Tibial nerve (tissue), 4 donors: ENCODE results near the gene DGKI. TPM values are rescaled to one million over a fixed set of nuclear protein-coding genes. Genes with fewer than 3 reads are reported as not detected.

ENCODE experiments used
- DNase-seq, 2 donors: peaks; one replicate each; pipeline ENCODE4 v3.0.0-alpha.2; 2019; ENCODE audit warnings: low spot score in 2 of 2
- H3K27ac ChIP-seq, 4 donors: fragments of 200-600 bp; sonication (generic) in 3 of 4; one replicate each; pipeline ENCODE4 v1.5.1; 2017 to 2019; ENCODE audit warnings: mild to moderate bottlenecking in 1 of 4
- H3K27me3 ChIP-seq, 2 donors: fragments of 200-600 bp; sonication (generic) in 1 of 2; one replicate each; pipeline versions ENCODE4 v1.5.1 to v1.6.0; 2017 to 2019
- H3K36me3 ChIP-seq, 3 donors: fragments of 200-600 bp; sonication (generic); one replicate each; pipeline ENCODE4 v1.5.1; 2018 to 2019
- H3K4me1 ChIP-seq, 4 donors: fragments of 200-600 bp; sonication (generic) in 3 of 4; one replicate each; pipeline ENCODE4 v1.5.1; 2017 to 2019
- H3K4me3 ChIP-seq, 4 donors: fragments of 200-600 bp; sonication (generic) in 3 of 4; one replicate each; pipeline ENCODE4 v1.5.1; 2017 to 2019; ENCODE audit warnings: mild to moderate bottlenecking in 1 of 4, moderate library complexity in 1 of 4
- H3K9me3 ChIP-seq, 4 donors: fragments of 200-600 bp; sonication (generic) in 3 of 4; one replicate each; pipeline ENCODE4 v1.5.1; 2017 to 2019
- EP300 ChIP-seq, 2 donors: sonication (generic); formaldehyde crosslinking; IDR thresholded peaks; one replicate each; pipeline ENCODE4 v1.6.1; 2017; ENCODE audit warnings: antibody characterized with exemption in 2 of 2, mild to moderate bottlenecking in 1 of 2
- POLR2A ChIP-seq, 2 donors: fragments of 450-650 bp; IDR thresholded peaks; one replicate each; pipeline ENCODE4 v1.6.1; 2017; ENCODE audit warnings: antibody characterized with exemption in 2 of 2, mild to moderate bottlenecking in 2 of 2, moderate library complexity in 2 of 2
- WGBS, 2 donors: methylation state at CpG; one replicate each; pipeline ENCODE4 v1.1.5; 2018; 5-methylcytosine and 5-hydroxymethylcytosine counted together
- total RNA-seq, 4 donors: library from RNA; depleted of rRNA; stranded (reverse); fragments of >200 nt; gene quantifications; one replicate each; pipeline ENCODE4 v1.1.0, GENCODE V29; 2016
- TF ChIP-seq, protein P1 (sequence below), 5 experiments: fragments of 200-600 bp in 3 of 5; fragments of 450-650 bp in 2 of 5; sonication (generic) in 3 of 5; IDR thresholded peaks; one replicate each; pipeline ENCODE4 v1.5.1; 2016 to 2019; ENCODE audit warnings: antibody characterized with exemption in 5 of 5, mild to moderate bottlenecking in 3 of 5, moderate library complexity in 2 of 5

The DGKI gene
- total RNA-seq, 4 donors from 2014 or later: 0.21 to 2.7 (median 1.7) TPM

DNA sequence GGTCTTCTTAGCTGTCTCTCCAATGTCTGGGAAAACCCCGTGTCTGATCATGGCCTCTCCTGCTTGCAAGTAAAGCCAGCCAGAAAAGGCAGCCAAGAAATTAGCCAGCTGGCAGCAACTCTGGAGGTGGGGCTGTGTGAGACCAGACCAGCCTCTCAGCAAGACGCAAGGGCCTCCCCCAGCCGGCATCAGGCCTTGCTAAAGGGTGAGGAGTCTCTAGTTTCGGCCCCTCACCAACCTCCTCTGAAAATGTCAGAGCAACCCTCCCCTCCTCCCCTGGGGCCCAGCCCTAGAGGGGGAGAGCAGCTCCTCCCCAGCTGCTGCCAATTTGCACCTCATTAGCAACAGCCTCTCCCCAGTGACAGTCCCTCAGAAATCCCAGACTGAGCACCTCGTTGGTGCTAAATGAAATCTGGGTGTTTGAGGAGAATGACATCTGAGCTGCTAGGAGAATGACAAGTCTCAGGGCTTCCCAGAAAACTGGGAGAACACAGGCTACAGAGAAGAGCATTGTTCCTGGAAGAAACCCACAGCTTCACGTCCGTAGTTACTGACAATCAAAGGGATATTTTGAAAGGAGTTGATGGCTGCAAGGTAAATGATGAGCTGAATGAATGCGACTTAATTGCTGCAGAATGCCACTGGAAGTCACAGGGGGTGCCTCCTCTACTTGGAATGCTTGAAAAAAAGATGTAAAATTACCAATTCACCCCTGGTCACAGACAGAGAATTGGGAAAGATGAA, 25.9 kb downstream of the DGKI start:
- no peaks in the 10 kb centered on the region for H3K9me3 ChIP-seq
- H3K27me3 ChIP-seq: no peaks in the 10 kb centered on the region
- peak overlapping the region in 2 of 4 donors; percentile 39 to 65 for H3K27ac ChIP-seq
- no peak for TF ChIP-seq EP300 (IDR thresholded peaks at IDR 0.05)
- TF ChIP-seq POLR2A (IDR thresholded peaks at IDR 0.05): no peak
- TF ChIP-seq, protein P1, sequence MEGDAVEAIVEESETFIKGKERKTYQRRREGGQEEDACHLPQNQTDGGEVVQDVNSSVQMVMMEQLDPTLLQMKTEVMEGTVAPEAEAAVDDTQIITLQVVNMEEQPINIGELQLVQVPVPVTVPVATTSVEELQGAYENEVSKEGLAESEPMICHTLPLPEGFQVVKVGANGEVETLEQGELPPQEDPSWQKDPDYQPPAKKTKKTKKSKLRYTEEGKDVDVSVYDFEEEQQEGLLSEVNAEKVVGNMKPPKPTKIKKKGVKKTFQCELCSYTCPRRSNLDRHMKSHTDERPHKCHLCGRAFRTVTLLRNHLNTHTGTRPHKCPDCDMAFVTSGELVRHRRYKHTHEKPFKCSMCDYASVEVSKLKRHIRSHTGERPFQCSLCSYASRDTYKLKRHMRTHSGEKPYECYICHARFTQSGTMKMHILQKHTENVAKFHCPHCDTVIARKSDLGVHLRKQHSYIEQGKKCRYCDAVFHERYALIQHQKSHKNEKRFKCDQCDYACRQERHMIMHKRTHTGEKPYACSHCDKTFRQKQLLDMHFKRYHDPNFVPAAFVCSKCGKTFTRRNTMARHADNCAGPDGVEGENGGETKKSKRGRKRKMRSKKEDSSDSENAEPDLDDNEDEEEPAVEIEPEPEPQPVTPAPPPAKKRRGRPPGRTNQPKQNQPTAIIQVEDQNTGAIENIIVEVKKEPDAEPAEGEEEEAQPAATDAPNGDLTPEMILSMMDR (IDR thresholded peaks at IDR 0.05): no peak
- WGBS, 2 donors: 16 to 26% methylated on average over 8 of the region's 8 CpGs
- no peaks in the 10 kb centered on the region for H3K36me3 ChIP-seq
- peaks cover 0 to 7% (median 0%) of the 10 kb centered on the region in 4 donors for H3K4me1 ChIP-seq
- H3K4me3 ChIP-seq: no peak overlapping the region
- DNase-seq: peak; percentile 14 to 20

DNA sequence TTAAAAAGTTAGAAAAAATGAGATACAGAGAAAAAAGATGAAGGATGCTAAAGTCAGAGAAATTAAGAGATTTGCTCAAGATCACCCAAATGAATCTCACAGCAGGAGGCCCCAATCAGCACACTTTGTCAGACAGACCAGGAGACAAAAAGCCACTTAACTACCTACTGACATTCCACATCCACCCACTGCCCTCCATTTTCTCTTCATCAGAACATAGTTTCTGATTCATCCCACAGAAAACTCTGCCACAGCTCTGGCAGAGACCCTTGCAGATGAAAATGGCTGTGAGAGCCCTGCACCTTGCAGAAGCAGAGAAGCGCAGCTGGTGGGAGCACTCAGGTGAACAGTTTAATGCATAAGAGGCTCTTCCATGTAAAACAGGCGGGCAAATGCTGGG, 26.6 kb downstream of the DGKI start:
- H3K9me3 ChIP-seq: no peaks in the 10 kb centered on the region
- no peak for DNase-seq
- H3K4me3 ChIP-seq: no peak overlapping the region
- WGBS, 2 donors: 78 to 97% methylated on average over 2 of the region's 2 CpGs
- H3K36me3 ChIP-seq: no peaks in the 10 kb centered on the region
- no peaks in the 10 kb centered on the region for H3K27me3 ChIP-seq
- H3K27ac ChIP-seq: peak overlapping the region in 2 of 4 donors; percentile 39 to 65
- TF ChIP-seq POLR2A (IDR thresholded peaks at IDR 0.05) (no peak), EP300 (IDR thresholded peaks at IDR 0.05) (no peak)
- TF ChIP-seq, protein P1 (IDR thresholded peaks at IDR 0.05): no peak
- H3K4me1 ChIP-seq: peaks cover 0 to 7% (median 0%) of the 10 kb centered on the region in 4 donors

DNA sequence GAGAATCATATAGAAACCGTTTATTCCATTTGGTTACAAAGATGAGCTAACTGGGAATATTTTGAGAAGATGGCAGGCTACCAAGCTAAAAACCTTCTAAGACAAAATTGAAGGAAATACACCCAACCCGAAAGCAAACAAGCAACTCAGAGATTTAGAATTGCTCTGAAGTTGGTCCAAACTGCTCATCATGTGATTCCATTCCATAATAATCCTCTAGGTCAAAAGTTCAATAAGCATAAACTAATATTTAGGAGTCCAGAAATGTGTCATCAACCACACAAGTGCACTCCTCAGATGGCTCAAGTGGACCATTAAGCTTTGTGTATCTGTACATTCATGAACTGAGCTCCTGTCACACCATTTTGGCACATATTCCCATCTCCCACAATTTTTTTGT, 28.7 kb downstream of the DGKI start:
- TF ChIP-seq EP300 (IDR thresholded peaks at IDR 0.05) (no peak), POLR2A (IDR thresholded peaks at IDR 0.05) (no peak)
- TF ChIP-seq, protein P1 (IDR thresholded peaks at IDR 0.05): no peak
- 74 to 80% methylated on average over 2 of the region's 2 CpGs for WGBS, 2 donors
- no peak for DNase-seq

DNA sequence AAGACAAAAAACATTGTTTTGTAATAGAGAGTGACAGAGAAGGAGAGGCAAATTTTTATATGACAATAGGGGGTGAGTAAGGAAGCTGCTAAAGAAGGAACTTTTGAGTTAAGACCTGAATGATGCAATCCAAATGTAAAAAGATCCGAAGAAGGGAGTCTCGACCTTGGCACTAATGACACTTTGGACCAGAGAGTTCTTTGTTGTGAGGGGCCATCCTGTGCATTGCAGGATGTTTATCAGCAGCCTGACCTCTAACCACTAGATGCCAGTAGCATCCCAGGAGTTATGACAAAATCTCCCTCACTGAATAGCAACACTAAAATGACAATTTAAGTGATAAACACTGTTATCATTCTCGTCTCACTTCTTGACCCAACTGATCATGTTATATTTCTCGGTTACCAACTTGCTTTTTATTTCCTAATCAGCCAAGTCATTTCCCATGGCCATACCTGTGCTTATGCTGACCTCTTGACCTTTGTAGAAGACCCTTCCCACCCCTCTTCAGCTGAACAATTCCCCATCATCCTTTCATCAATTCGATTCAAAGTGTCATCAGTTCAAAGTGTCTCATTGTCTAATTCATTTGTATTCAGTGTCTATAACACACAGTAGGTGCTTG, 30.0 kb downstream of the DGKI start:
- WGBS, 2 donors: 52 to 60% methylated on average over 5 of the region's 5 CpGs
- Histone ChIP-seq H3K27me3 (no peaks in the 10 kb centered on the region), H3K4me1 (peaks cover 0 to 7% (median 0%) of the 10 kb centered on the region in 4 donors), H3K27ac (no peak overlapping the region), H3K36me3 (no peaks in the 10 kb centered on the region), H3K4me3 (no peak overlapping the region), H3K9me3 (no peaks in the 10 kb centered on the region)
- TF ChIP-seq, protein P1 (IDR thresholded peaks at IDR 0.05): no peak
- TF ChIP-seq POLR2A (IDR thresholded peaks at IDR 0.05) (no peak), EP300 (IDR thresholded peaks at IDR 0.05) (no peak)
- no peak for DNase-seq

More for the DNA sequence above, 28.7 kb downstream of the DGKI start:
- no peaks in the 10 kb centered on the region for H3K27me3 ChIP-seq
- no peak overlapping the region for H3K4me3 ChIP-seq
- H3K4me1 ChIP-seq: peaks cover 0 to 7% (median 0%) of the 10 kb centered on the region in 4 donors
- no peaks in the 10 kb centered on the region for H3K36me3 ChIP-seq
- no peak overlapping the region for H3K27ac ChIP-seq
- no peaks in the 10 kb centered on the region for H3K9me3 ChIP-seq

DNA sequence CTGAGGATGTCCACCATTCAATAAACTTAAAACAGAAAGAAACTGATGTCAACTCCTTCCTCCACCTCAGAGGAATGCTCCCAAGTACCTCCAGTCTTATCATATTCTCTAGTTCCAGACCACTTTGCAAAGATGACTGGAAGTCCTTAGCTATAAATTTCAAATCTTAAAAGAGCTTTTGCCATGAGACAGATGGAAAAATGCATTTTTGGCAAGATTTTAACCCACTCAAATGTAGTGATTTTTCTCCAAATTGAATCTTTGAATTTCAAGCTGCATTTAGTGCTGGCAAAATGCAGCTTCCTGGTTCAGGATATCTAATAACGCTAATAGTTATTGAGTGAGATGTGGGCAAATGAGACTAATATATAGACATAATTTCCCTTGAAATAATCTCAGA, 33.2 kb downstream of the DGKI start:
- TF ChIP-seq, protein P1 (IDR thresholded peaks at IDR 0.05): no peak
- TF ChIP-seq POLR2A (IDR thresholded peaks at IDR 0.05) (no peak), EP300 (IDR thresholded peaks at IDR 0.05) (no peak)
- Histone ChIP-seq H3K36me3 (no peaks in the 10 kb centered on the region), H3K27ac (no peak overlapping the region), H3K4me1 (no peaks in the 10 kb centered on the region), H3K9me3 (no peaks in the 10 kb centered on the region), H3K27me3 (no peaks in the 10 kb centered on the region), H3K4me3 (no peak overlapping the region)
- DNase-seq: no peak
- 91 to 93% methylated on average over 1 of the region's 1 CpG for WGBS, 2 donors
